GM13976 (cell line): ENCODE data around the gene TOP1.

Source experiments
- DNase-seq: peaks from one replicate; pipeline ENCODE4 v3.0.0; 2012; ENCODE audit warnings: low spot score
- in situ Hi-C: fragments of 300-500 bp; cut with MboI; formaldehyde crosslinking; loops from one replicate; pipeline ENCODE4 v1.12.0; 2022; ENCODE audit warnings: low sequenced_read_pairs, mixed read lengths, inconsistent platforms; ENCODE audit not compliant: unreplicated experiment
- TF ChIP-seq, protein P1 (sequence below): IDR thresholded peaks from 2 replicates; pipeline ENCODE4 v1.5.1; 2012; ENCODE audit warnings: borderline replicate concordance, mild to moderate bottlenecking; ENCODE audit not compliant: insufficient read depth; ENCODE audit errors: extremely low read depth, missing control alignments, control extremely low read depth

TOP1 gene

DNA sequence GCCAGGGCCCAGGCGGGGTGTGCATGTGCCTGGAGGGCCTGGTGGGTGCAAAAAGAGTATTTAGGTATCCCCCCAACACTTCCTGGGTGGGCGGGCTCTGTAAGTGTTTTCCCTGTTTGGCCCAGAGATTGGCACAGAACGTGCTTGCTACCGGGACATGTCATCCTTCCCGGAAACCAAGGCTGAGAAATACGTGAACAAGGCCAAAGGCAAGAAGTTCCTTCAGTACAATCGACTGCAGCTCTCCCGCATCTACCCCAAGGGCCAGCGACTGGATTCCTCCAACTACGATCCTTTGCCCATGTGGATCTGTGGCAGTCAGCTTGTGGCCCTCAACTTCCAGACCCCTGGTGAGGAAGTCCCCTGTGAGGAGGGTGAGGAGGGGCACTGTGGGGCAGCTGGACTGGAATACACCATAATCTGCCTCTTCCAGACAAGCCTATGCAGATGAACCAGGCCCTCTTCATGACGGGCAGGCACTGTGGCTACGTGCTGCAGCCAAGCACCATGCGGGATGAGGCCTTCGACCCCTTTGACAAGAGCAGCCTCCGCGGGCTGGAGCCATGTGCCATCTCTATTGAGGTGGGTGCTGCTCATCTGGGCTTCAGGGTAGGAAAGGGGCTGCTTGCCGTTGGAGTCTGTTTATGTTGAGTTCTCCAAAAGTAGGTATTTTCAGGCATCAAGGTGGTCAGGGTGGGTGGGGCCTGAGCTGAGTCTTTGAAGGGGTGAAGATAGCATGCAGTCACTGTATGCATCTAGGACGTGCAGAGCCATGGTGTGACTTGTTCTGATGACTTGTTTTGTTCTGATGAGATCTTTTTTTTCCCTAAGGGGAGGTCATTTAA is 143.9 kb downstream of the TOP1 start:
- no peak for DNase-seq
- TF ChIP-seq, protein P1, sequence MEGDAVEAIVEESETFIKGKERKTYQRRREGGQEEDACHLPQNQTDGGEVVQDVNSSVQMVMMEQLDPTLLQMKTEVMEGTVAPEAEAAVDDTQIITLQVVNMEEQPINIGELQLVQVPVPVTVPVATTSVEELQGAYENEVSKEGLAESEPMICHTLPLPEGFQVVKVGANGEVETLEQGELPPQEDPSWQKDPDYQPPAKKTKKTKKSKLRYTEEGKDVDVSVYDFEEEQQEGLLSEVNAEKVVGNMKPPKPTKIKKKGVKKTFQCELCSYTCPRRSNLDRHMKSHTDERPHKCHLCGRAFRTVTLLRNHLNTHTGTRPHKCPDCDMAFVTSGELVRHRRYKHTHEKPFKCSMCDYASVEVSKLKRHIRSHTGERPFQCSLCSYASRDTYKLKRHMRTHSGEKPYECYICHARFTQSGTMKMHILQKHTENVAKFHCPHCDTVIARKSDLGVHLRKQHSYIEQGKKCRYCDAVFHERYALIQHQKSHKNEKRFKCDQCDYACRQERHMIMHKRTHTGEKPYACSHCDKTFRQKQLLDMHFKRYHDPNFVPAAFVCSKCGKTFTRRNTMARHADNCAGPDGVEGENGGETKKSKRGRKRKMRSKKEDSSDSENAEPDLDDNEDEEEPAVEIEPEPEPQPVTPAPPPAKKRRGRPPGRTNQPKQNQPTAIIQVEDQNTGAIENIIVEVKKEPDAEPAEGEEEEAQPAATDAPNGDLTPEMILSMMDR, result no peak
- in situ Hi-C loops, result loop anchor here (5.0 kb wide), 1 partner anchor 165 kb away; no protein-coding TSS in a partner anchor

DNA sequence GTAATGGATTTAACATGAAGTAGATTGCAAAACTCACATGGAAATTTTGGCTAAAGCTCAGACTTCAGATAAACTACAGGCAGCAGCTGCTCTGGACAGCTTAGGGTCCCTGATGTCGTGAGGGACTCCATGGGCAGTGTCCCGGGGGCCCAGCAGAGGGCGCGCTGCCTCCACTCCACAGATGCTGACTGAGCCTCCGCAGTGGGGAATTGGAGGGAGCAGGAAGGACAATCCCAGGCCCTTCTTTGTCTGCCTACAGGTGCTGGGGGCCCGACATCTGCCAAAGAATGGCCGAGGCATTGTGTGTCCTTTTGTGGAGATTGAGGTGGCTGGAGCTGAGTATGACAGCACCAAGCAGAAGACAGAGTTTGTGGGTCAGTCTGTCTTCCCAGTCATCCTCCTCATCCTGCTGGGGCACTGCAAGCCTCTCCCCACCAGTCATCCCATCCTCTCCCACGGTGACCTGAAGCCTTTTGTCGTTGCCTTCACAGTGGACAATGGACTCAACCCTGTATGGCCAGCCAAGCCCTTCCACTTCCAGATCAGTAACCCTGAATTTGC is 144.6 kb downstream of the TOP1 start:
- in situ Hi-C loops, result loop anchor here (5.0 kb wide), 1 partner anchor 164 kb away; no protein-coding TSS in a partner anchor
- TF ChIP-seq, protein P1, result peak; percentile 96
- DNase-seq, result peak; percentile 81

DNA sequence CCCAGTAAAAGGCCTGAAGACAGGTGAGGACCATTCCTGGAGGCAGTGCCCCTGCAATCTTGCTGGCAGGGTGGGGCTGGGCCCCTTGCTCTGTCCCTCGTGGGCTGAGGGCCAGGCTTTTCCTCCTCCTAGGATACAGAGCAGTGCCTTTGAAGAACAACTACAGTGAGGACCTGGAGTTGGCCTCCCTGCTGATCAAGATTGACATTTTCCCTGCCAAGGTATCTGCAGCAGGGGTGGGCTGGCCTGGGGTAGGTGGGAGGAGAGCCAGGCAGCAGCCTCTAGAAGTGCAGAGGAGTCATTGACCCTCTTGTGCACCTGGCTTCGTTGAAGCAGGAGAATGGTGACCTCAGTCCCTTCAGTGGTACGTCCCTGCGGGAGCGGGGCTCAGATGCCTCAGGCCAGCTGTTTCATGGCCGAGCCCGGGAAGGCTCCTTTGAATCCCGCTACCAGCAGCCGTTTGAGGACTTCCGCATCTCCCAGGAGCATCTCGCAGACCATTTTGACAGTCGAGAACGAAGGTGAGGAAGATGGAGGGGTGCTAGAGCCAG is 145.2 kb downstream of the TOP1 start:
- no peak for DNase-seq
- in situ Hi-C loops, result loop anchor here (5.0 kb wide), 1 partner anchor 163 kb away; no protein-coding TSS in a partner anchor
- TF ChIP-seq, protein P1, result no peak
